ENCODE results near the gene KREMEN2. TPM values are rescaled to one million over a fixed set of nuclear protein-coding genes. Genes with fewer than 3 reads are reported as not detected.

Gene KREMEN2
- total and polyA plus RNA-seq, 9 of the 15 experiments (the other 6 are each of a cell fraction or from before 2014, with no cell fraction given), result 0.04 to 7.7 (median 1.5) TPM; not detected in 1

- CTCF ChIA-PET (ENCODE audit: low intra/inter-chr PET ratio), result no interaction called here
- H3K9me1 ChIP-seq (ENCODE audit: control insufficient read depth, insufficient read depth, low read length), result no peaks in the 10 kb centered on the region
- no peaks in the 10 kb centered on the region for H3K9me3 ChIP-seq (replicated peaks; ENCODE audit: control insufficient read depth, insufficient read depth, low read depth, low read length)
- peak overlapping the region; percentile 78 to 90 for H3K9ac ChIP-seq (ENCODE audit: insufficient read depth in 1 of 2, low read depth in 2 of 2, low read length in 2 of 2)
- ATAC-seq, result peak; percentile 36
- H3K4me3 ChIP-seq, result peak overlapping the region; percentile 19
- peak in 2 of 4 experiments; percentile 69 to 86 for DNase-seq (ENCODE audit: extremely low read depth in 1 of 4, low spot score in 3 of 4)
- intact Hi-C loops (cut with micrococcal nuclease), result no loop called here
- H2AFZ ChIP-seq (ENCODE audit: low read depth, low read length), result peak overlapping the region; percentile 73
- peak overlapping the region; percentile 90 for H3K4me2 ChIP-seq (ENCODE audit: insufficient read depth, low read length)
- H3K79me2 ChIP-seq (ENCODE audit: control insufficient read depth, insufficient read depth, low read length), result peaks cover 22% of the 10 kb centered on the region
- peaks cover 33 to 67% of the 10 kb centered on the region in 2 experiments for H3K4me1 ChIP-seq (replicated peaks in 1 of 2; ENCODE audit: control insufficient read depth in 2 of 2, insufficient read depth in 2 of 2, low read length in 2 of 2)
- peak; percentile 77 for FAIRE-seq
- H4K20me1 ChIP-seq (replicated peaks; ENCODE audit: control insufficient read depth, insufficient read depth, low read length), result no peaks in the 10 kb centered on the region
- POLR2A ChIA-PET, result interaction anchor here (0.6 to 3.2 kb wide), 13 partner anchors 9 to 852 kb away, joined by 3 to 29 read pairs (median 3); partner anchors contain the start of genes HCFC1R1, THOC6 and TNFRSF12A
- WGBS (ENCODE audit: insufficient coverage, low coverage, missing lambda C conversion rate), result 19% methylated on average over 12 of the region's 13 CpGs
- in situ Hi-C loops (cut with MboI), result no loop called here
- no peaks in the 10 kb centered on the region for H3K27me3 ChIP-seq (ENCODE audit: control insufficient read depth in 2 of 2, insufficient read depth in 2 of 2, low read length in 2 of 2)
- H3K27ac ChIP-seq (ENCODE audit: extremely low read depth, low read depth, low read length), result peak overlapping the region; percentile 90
- H3K36me3 ChIP-seq (ENCODE audit: control insufficient read depth, insufficient read depth, low read length), result peaks cover 3% of the 10 kb centered on the region; the same call in 2 of the 3 replicates
- no TSS peak for BruUV-seq (replicated peaks)
- TF ChIP-seq NBN (IDR thresholded peaks at IDR 0.05; ENCODE audit: low read depth) (no peak), SNAPC5 (CRISPR knock-in tag; IDR thresholded peaks at IDR 0.05) (no peak), NFATC3 (IDR thresholded peaks at IDR 0.05) (no peak), ZBTB12 (CRISPR knock-in tag; IDR thresholded peaks at IDR 0.05) (no peak), SIX5 (IDR thresholded peaks at IDR 0.05; ENCODE audit: borderline replicate concordance in 1 of 2, insufficient read depth in 1 of 2, low read depth in 1 of 2, low read length in 2 of 2) (no peak), BMI1 (IDR thresholded peaks at IDR 0.05; ENCODE audit: low read length) (no peak), SIN3A (IDR thresholded peaks at IDR 0.05; ENCODE audit: borderline replicate concordance in 2 of 2, control insufficient read depth in 1 of 2, low read depth in 2 of 2, low read length in 2 of 2) (0 out of 4 replicates have a peak, but pooled peaks of 1 of the 2 experiments have one; percentile 42), XRCC3 (IDR thresholded peaks at IDR 0.05) (no peak), ZFP1 (CRISPR knock-in tag; IDR thresholded peaks at IDR 0.05) (no peak), RNF2 (IDR thresholded peaks at IDR 0.05) (peak; percentile 43; the same call in 1 of the 2 replicates), CBX5 (IDR thresholded peaks at IDR 0.05; ENCODE audit: borderline replicate concordance, low read depth) (no peak), POLR2AphosphoS5 (IDR thresholded peaks at IDR 0.05; ENCODE audit: control insufficient read depth, insufficient read depth, low read depth, low read length) (peak; percentile 64), FOXJ2 (tag; IDR thresholded peaks at IDR 0.05) (no peak), ZBTB2 (IDR thresholded peaks at IDR 0.05) (no peak), SMARCB1 (IDR thresholded peaks at IDR 0.05; ENCODE audit: insufficient read length, low read depth) (no peak), PHB (CRISPR knock-in tag; IDR thresholded peaks at IDR 0.05) (0 out of 2 replicates have a peak, but pooled peaks have one; percentile 54), CREBBP (IDR thresholded peaks at IDR 0.05; ENCODE audit: low read depth, low read length) (no peak)
- TF ChIP-seq, protein P1, sequence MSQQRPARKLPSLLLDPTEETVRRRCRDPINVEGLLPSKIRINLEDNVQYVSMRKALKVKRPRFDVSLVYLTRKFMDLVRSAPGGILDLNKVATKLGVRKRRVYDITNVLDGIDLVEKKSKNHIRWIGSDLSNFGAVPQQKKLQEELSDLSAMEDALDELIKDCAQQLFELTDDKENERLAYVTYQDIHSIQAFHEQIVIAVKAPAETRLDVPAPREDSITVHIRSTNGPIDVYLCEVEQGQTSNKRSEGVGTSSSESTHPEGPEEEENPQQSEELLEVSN (IDR thresholded peaks at IDR 0.05; ENCODE audit: borderline replicate concordance in 1 of 2, extremely low read depth in 1 of 2, insufficient read depth in 1 of 2, insufficient read length in 1 of 2, low read depth in 1 of 2, low read length in 1 of 2, poor library complexity in 1 of 2, severe bottlenecking in 1 of 2), result peak in 1 of 2 experiments; percentile 39
These were observed 43.2 kb downstream of the KREMEN2 start for GRCh38 chr16:3007059-3007956.

All from K562 (cell line).